HepG2 (cell line): ENCODE data around the gene TRAF5.

Experiments used
- ELF4 ChIP-seq: sonication (generic); formaldehyde crosslinking; IDR thresholded peaks from 2 replicates; pipeline ENCODE4 v1.5.0; 2020; ENCODE audit warnings: missing genetic modification reagents, mild to moderate bottlenecking, moderate library complexity, borderline replicate concordance
- HNRNPK ChIP-seq: fragments of 200-400 bp; formaldehyde crosslinking; IDR thresholded peaks from 2 replicates; pipeline ENCODE4 v1.6.1; 2018; ENCODE audit warnings: low read length, low read depth, moderate library complexity, mild to moderate bottlenecking; ENCODE audit not compliant: poor library complexity, severe bottlenecking
- MYC ChIP-seq: sonication (generic); formaldehyde crosslinking; IDR thresholded peaks from 2 replicates; pipeline ENCODE4 v1.9.0; 2021; ENCODE audit warnings: missing genetic modification reagents, borderline replicate concordance
- NR2F1 ChIP-seq, 2 experiments: fragments of 450-650 bp in 1 of 2; formaldehyde crosslinking in 1 of 2; IDR thresholded peaks; 2 replicates each; pipeline versions ENCODE4 v1.5.0 to v1.6.1; 2016 to 2020; ENCODE audit warnings: mild to moderate bottlenecking in 1 of 2, missing compliant biosample characterization in 1 of 2, missing genetic modification reagents in 1 of 2, moderate library complexity in 1 of 2
- POLR2A ChIP-seq, 2 experiments: IDR thresholded peaks; 2 replicates each; pipeline ENCODE4 v1.6.1; 2011; ENCODE audit warnings: low read depth in 2 of 2, low read length in 2 of 2, mild to moderate bottlenecking in 1 of 2, moderate library complexity in 1 of 2; ENCODE audit not compliant: insufficient read depth in 1 of 2
- PRPF4 ChIP-seq: fragments of 200-400 bp; formaldehyde crosslinking; IDR thresholded peaks from 2 replicates; pipeline ENCODE4 v1.6.1; 2016; ENCODE audit warnings: low read length, low read depth; ENCODE audit not compliant: poor library complexity, severe bottlenecking
- SCMH1 ChIP-seq: sonication (generic); formaldehyde crosslinking; IDR thresholded peaks from 2 replicates; pipeline ENCODE4 v1.9.0; 2021; ENCODE audit warnings: missing genetic modification reagents, mild to moderate bottlenecking, borderline replicate concordance
- SRSF9 ChIP-seq: fragments of 200-400 bp; formaldehyde crosslinking; IDR thresholded peaks from 2 replicates; pipeline ENCODE4 v1.6.1; 2018; ENCODE audit warnings: borderline replicate concordance, mild to moderate bottlenecking, low read depth, low read length; ENCODE audit not compliant: insufficient read depth, poor library complexity, severe bottlenecking
- ZNF274 ChIP-seq: sonication (generic); formaldehyde crosslinking; IDR thresholded peaks from 2 replicates; pipeline ENCODE4 v1.5.1; 2020; ENCODE audit warnings: mild to moderate bottlenecking, missing genetic modification reagents
- TF ChIP-seq, protein P1 (sequence below): sonication (generic); formaldehyde crosslinking; IDR thresholded peaks from 2 replicates; pipeline ENCODE4 v1.4.0; 2020; ENCODE audit warnings: missing genetic modification reagents

DNA sequence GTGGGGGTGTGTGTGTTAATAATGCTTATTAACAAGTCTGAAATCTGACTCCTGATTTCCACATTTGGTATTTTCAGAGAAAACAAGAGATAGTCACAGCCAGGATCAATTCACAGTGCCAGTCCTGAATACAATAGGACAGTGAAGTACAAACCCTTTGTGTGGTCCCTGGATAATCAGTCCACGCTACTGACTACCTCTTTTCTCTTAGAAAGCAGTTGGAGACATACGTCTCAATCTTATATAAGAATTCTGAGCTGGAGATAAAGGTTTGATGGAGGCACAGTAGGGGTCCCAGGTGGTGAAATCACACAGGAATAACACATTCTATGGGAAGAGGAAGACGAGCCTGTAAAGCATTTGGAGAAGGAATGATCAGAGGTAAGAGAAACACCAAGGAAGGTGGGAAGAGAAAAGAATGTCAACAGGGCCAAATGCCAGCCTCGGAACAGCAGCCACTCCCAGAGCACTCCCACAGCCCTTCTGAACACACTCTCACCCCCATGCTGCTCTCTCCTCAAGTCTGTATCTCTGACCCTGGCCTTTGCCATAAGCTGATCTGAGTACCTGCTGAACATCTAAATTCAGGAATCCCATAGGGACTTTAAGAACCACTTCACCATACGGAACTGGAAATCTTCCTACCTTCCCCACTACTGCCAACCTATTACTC, 48.6 kb downstream of the TRAF5 start:
- no peak for TF ChIP-seq PRPF4
- no peak for TF ChIP-seq ELF4 (CRISPR knock-in tag)
- no peak for TF ChIP-seq SRSF9
- TF ChIP-seq, protein P1, sequence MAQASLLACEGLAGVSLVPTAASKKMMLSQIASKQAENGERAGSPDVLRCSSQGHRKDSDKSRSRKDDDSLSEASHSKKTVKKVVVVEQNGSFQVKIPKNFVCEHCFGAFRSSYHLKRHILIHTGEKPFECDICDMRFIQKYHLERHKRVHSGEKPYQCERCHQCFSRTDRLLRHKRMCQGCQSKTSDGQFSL (CRISPR knock-in tag): no peak
- no peak for TF ChIP-seq SCMH1 (CRISPR knock-in tag)
- TF ChIP-seq POLR2A (IDR thresholded peaks at IDR 0.05; ENCODE audit: insufficient read depth in 1 of 2, low read depth in 2 of 2, low read length in 2 of 2): no peak
- no peak for TF ChIP-seq HNRNPK
- TF ChIP-seq ZNF274 (CRISPR knock-in tag): no peak
- no peak for TF ChIP-seq MYC
- TF ChIP-seq NR2F1 (CRISPR knock-in tag; IDR thresholded peaks at IDR 0.05): no peak
